Keratinocyte (primary cell): ENCODE measurements around the gene CD4. TPM values are rescaled to one million over a fixed set of nuclear protein-coding genes. Genes with fewer than 3 reads are reported as not detected.

Experiments used
- DNase-seq: peaks from one replicate; pipeline ENCODE4 v3.0.0-alpha.2; 2011; ENCODE audit warnings: low read depth, missing footprints, low spot score
- FAIRE-seq: peaks from 2 replicates; lab custom pipeline; 2011; peaks lifted over from hg19 to GRCh38; lab: Jason Lieb, UNC
- H2AFZ ChIP-seq: 2 replicates; pipeline ENCODE4 v1.6.0; 2012; ENCODE audit warnings: low read length, control low read depth, inconsistent platforms; ENCODE audit not compliant: control insufficient read depth
- H3K27ac ChIP-seq: 2 replicates; pipeline ENCODE4 v1.5.1; 2011; ENCODE audit warnings: low read length; ENCODE audit not compliant: control insufficient read depth, insufficient read depth
- H3K27me3 ChIP-seq: 3 replicates; pipeline ENCODE4 v1.6.0; 2011; ENCODE audit warnings: low read length; ENCODE audit not compliant: control insufficient read depth, insufficient read depth; ENCODE audit errors: extremely low read depth
- H3K36me3 ChIP-seq, 2 experiments: 2 replicates in 1 of 2; 3 replicates in 1 of 2; pipeline ENCODE4 v1.5.1; 2011; ENCODE audit warnings: low read length in 2 of 2, mild to moderate bottlenecking in 1 of 2; ENCODE audit not compliant: control insufficient read depth in 2 of 2, insufficient read depth in 2 of 2; ENCODE audit errors: extremely low read depth in 1 of 2
- H3K4me1 ChIP-seq: 3 replicates; pipeline ENCODE4 v1.5.1; 2011; ENCODE audit warnings: low read length; ENCODE audit not compliant: control insufficient read depth, insufficient read depth; ENCODE audit errors: extremely low read depth
- H3K4me2 ChIP-seq: 3 replicates; pipeline ENCODE4 v1.6.0; 2011; ENCODE audit warnings: low read depth, low read length; ENCODE audit not compliant: control insufficient read depth, insufficient read depth; ENCODE audit errors: extremely low read depth
- H3K4me3 ChIP-seq, 3 experiments: fragments of 200-600 bp in 1 of 3; sonication (generic) in 1 of 3; 2 replicates in 2 of 3; 3 replicates in 1 of 3; pipeline ENCODE4 v1.5.1; 2011 to 2016; ENCODE audit warnings: low read length in 3 of 3, mild to moderate bottlenecking in 3 of 3, control low read depth in 2 of 3, inconsistent platforms in 1 of 3, low read depth in 1 of 3, mixed read lengths in 1 of 3, mixed run types in 1 of 3, moderate library complexity in 1 of 3; ENCODE audit not compliant: control insufficient read depth in 2 of 3, insufficient read depth in 2 of 3; ENCODE audit errors: extremely low read depth in 1 of 3
- H3K79me2 ChIP-seq: 2 replicates; pipeline ENCODE4 v1.6.0; 2012; ENCODE audit warnings: low read length; ENCODE audit not compliant: control insufficient read depth, insufficient read depth
- H3K9ac ChIP-seq: 3 replicates; pipeline ENCODE4 v1.6.0; 2011; ENCODE audit warnings: low read length; ENCODE audit not compliant: control insufficient read depth, insufficient read depth; ENCODE audit errors: extremely low read depth
- H3K9me1 ChIP-seq: 3 replicates; pipeline ENCODE4 v1.6.0; 2011; ENCODE audit warnings: low read length; ENCODE audit not compliant: control insufficient read depth, insufficient read depth; ENCODE audit errors: extremely low read depth
- H3K9me3 ChIP-seq: 2 replicates; pipeline ENCODE4 v1.5.1; 2012; ENCODE audit warnings: low read depth, low read length; ENCODE audit not compliant: control insufficient read depth
- H4K20me1 ChIP-seq: 3 replicates; pipeline ENCODE4 v1.6.0; 2011; ENCODE audit warnings: low read length; ENCODE audit not compliant: control insufficient read depth, insufficient read depth; ENCODE audit errors: extremely low read depth
- EZH2 ChIP-seq: IDR thresholded peaks from one replicate; pipeline ENCODE4 v1.6.1; 2012; ENCODE audit warnings: inconsistent platforms, mild to moderate bottlenecking, low read length, moderate library complexity
- dilution Hi-C: fragments of 300-500 bp; cut with MboI; formaldehyde crosslinking; loops from one replicate; pipeline ENCODE4 v1.7.0; 2020; ENCODE audit warnings: low sequenced_read_pairs; ENCODE audit not compliant: extremely low pct_ligation_motif_present
- polyA plus RNA-seq, 5 experiments: library from polyadenylated mRNA; depleted of rRNA in 3 of 5; stranded (reverse) in 3 of 5; stranded (forward) in 1 of 5; unstranded in 1 of 5; fragments of >200 nt; gene quantifications; 1 replicate in 1 of 5; 2 replicates in 3 of 5; 3 replicates in 1 of 5; pipeline versions ENCODE4 v1.2.1 to v1.2.3, GENCODE V29; 2011 to 2012; ENCODE audit warnings: missing spikeins in 2 of 5, low read depth in 1 of 5, low replicate concordance in 1 of 5
- TF ChIP-seq, protein P1 (sequence below), 3 experiments: IDR thresholded peaks in 1 of 3; conservative IDR thresholded peaks in 1 of 3; optimal IDR thresholded peaks in 1 of 3; 2 replicates in 2 of 3; 3 replicates in 1 of 3; pipeline versions ENCODE3 to v1.5.1; 2011; ENCODE audit warnings: low read length in 3 of 3, mild to moderate bottlenecking in 3 of 3, moderate library complexity in 2 of 3, control low read depth in 1 of 3, inconsistent platforms in 1 of 3; ENCODE audit not compliant: insufficient read depth in 2 of 3; ENCODE audit errors: extremely low read depth in 1 of 3

The CD4 gene
- polyA plus RNA-seq, 1 donor (not counting 4 experiments of a cell fraction or from before 2014, with no cell fraction given): 0.01 TPM

DNA sequence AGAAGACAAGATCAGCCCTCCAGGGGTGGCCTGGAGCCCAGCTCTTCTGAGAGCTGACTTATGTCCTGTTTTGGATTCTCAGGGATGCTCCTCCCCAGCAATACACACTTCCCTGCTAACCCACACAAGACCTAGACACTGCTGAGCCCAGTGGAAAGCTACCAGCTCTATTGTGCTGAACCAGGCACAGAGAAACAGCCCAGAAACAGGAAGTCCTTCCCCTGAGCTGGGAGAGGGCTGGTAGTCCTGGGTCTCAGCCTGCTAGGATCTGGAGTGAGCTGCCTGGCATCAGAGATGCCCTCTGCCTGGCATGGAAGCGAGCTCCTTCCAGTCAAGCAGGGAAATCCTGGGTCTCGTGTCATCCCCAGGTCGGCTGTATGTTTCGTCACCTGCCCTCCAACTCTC, 18.2 kb upstream of the CD4 start:
- Histone ChIP-seq H3K4me2 (no peak overlapping the region), H2AFZ (no peak overlapping the region), H3K4me3 (no peak overlapping the region), H3K27me3 (peaks cover 22% of the 10 kb centered on the region), H4K20me1 (no peaks in the 10 kb centered on the region), H3K9me1 (no peaks in the 10 kb centered on the region), H3K4me1 (peaks cover 14% of the 10 kb centered on the region), H3K36me3 (peaks cover 4 to 7% of the 10 kb centered on the region in 2 experiments), H3K79me2 (peaks cover 11% of the 10 kb centered on the region), H3K27ac (no peak overlapping the region), H3K9ac (no peak overlapping the region), H3K9me3 (no peaks in the 10 kb centered on the region)
- dilution Hi-C loops: no loop called here
- TF ChIP-seq EZH2: no peak
- TF ChIP-seq, protein P1, sequence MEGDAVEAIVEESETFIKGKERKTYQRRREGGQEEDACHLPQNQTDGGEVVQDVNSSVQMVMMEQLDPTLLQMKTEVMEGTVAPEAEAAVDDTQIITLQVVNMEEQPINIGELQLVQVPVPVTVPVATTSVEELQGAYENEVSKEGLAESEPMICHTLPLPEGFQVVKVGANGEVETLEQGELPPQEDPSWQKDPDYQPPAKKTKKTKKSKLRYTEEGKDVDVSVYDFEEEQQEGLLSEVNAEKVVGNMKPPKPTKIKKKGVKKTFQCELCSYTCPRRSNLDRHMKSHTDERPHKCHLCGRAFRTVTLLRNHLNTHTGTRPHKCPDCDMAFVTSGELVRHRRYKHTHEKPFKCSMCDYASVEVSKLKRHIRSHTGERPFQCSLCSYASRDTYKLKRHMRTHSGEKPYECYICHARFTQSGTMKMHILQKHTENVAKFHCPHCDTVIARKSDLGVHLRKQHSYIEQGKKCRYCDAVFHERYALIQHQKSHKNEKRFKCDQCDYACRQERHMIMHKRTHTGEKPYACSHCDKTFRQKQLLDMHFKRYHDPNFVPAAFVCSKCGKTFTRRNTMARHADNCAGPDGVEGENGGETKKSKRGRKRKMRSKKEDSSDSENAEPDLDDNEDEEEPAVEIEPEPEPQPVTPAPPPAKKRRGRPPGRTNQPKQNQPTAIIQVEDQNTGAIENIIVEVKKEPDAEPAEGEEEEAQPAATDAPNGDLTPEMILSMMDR (optimal IDR thresholded peaks at IDR 0.05 in 1 of 3, IDR thresholded peaks at IDR 0.05 in 1 of 3, conservative IDR thresholded peaks at IDR 0.05 in 1 of 3; ENCODE audit: extremely low read depth in 1 of 3, insufficient read depth in 2 of 3, low read length in 3 of 3): no peak
- FAIRE-seq (no peak), DNase-seq (no peak)

- no peaks in the 10 kb centered on the region for H3K9me3 ChIP-seq
- H3K27me3 ChIP-seq: peaks cover 22% of the 10 kb centered on the region
- no peak for TF ChIP-seq EZH2
- TF ChIP-seq, protein P1 (optimal IDR thresholded peaks at IDR 0.05 in 1 of 3, IDR thresholded peaks at IDR 0.05 in 1 of 3, conservative IDR thresholded peaks at IDR 0.05 in 1 of 3; ENCODE audit: extremely low read depth in 1 of 3, insufficient read depth in 2 of 3, low read length in 3 of 3): no peak
- no peak overlapping the region for H3K4me3 ChIP-seq
- no peak overlapping the region for H2AFZ ChIP-seq
- peaks cover 11% of the 10 kb centered on the region for H3K79me2 ChIP-seq
- no peak overlapping the region for H3K4me2 ChIP-seq
- no peak overlapping the region for H3K9ac ChIP-seq
- H3K36me3 ChIP-seq: peaks cover 4 to 7% of the 10 kb centered on the region in 2 experiments
- no peak for DNase-seq
- dilution Hi-C loops: no loop called here
- no peak for FAIRE-seq
- H3K27ac ChIP-seq: no peak overlapping the region
- H3K4me1 ChIP-seq: peaks cover 14% of the 10 kb centered on the region
- H3K9me1 ChIP-seq: no peaks in the 10 kb centered on the region
- H4K20me1 ChIP-seq: no peaks in the 10 kb centered on the region
Observed at GRCh38 chr12:6771509-6772330, 17.6 kb upstream of the CD4 start.
